Activated naive CD4-positive, alpha-beta T cell treated with anti-CD3 and anti-CD28 coated beads, Interleukin-2, amount 50 U/mL, for 24 hours (primary cell): ENCODE results near the gene ERMARD.
"Not testable (repeated sequence)": the region's sequence is repeated elsewhere in the genome, so short reads cannot be mapped to it uniquely, and the experiment has no call there.

ENCODE experiments used
- H3K27ac Mint-ChIP-seq: one replicate; pipeline ENCODE4 v1.8.0; 2021; ENCODE audit warnings: mild to moderate bottlenecking, mixed read lengths
- H3K27me3 Mint-ChIP-seq: one replicate; pipeline ENCODE4 v1.8.0; 2021; ENCODE audit warnings: mixed read lengths
- H3K36me3 Mint-ChIP-seq: one replicate; pipeline ENCODE4 v1.8.0; 2021; ENCODE audit warnings: mixed read lengths
- H3K4me1 Mint-ChIP-seq: one replicate; pipeline ENCODE4 v1.8.0; 2021; ENCODE audit warnings: mixed read lengths
- H3K4me3 Mint-ChIP-seq: one replicate; pipeline ENCODE4 v1.8.0; 2021; ENCODE audit warnings: mild to moderate bottlenecking, mixed read lengths
- H3K9me3 Mint-ChIP-seq: one replicate; pipeline ENCODE4 v1.8.0; 2021; ENCODE audit warnings: mixed read lengths

ERMARD gene

DNA sequence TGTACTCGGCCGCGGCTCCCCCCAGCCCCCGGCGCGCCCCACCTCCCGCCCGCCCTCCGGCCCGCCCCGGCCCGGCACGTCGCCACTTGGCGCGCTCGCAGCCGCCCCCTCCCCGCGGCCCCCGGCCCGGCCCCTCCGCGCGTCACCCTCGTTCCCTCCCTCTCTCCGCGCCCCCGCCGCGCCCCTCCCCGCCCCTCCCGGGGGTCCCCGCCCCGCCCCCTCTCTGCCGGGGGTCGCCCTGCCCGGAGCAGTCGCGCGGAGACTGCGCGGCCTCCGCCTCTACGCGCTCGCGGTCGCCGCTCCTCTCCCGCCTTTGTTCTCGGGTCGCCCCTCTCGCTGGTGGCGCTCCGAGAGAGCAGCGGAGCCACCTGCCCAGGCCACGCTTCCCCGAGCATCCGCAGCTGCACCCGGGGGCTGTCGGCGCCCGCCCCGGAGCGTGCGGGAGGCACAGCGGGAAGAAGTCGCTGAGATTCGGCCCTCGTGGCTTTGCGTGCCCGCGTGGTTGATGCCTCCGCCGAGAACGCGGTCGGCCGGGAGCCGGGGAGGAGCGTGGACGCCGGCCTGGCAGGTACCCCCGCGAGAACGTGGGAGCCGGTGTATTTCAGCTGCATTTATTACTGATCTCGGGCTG, 26.8 kb upstream of the ERMARD start, which contains the start of gene PHF10:
Gene PHF10, minus strand, starts transcription at position 7 of the 631 bp plus-strand sequence. CDS start 569 bp downstream, outside the sequence.
- Mint-ChIP-seq H3K36me3 (peaks cover 3% of the 10 kb centered on the region), H3K4me1 (peaks cover 48% of the 10 kb centered on the region)

DNA sequence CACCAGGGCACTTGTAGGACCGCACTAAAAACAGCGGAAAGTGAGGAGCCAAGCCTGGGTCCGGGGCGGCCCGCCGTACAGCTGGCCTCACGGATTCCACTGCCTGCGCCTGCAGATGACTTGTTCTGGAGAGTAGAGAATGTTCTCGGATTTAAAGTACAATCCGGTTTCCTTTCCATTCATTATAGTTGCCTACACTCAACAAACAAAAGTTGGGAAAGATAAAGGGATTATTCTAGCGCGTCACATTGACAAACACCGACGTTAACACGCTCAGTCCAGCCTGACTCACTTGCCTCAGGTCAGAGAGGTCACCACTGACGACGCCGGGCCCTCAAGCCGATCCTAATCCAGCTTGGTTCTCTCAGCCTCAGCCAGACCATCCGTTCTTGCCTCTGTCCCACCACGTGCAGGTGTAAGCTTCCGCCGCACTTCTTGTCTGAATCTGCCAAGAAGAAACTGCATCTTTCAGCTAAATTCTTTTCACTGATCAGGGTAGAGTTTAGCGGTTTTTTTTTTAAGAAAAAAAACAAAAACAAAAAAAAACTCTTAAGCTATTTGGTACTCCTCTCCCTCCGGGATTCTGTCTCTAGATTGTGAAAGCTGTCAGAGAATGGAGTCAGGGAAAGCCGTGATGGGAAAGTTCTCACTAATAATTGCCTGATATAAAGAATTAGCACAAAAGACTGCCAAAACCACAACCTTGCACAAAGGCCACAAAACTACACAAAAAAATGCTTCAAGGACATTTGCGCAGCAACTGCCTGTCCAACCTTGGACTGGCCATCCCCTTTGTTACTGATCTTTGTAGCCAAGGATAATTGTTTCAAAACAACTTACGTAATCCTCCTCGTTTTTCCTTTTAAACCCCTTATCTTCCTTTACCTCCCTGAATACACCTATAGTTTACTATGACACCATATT, 26.0 kb upstream of the ERMARD start:
- H3K4me1 Mint-ChIP-seq, result peaks cover 40% of the 10 kb centered on the region
- no peaks in the 10 kb centered on the region for H3K9me3 Mint-ChIP-seq
- H3K4me3 Mint-ChIP-seq, result peak overlapping the region; percentile 87
- H3K27me3 Mint-ChIP-seq, result no peaks in the 10 kb centered on the region
- peak overlapping the region; percentile 90 for H3K27ac Mint-ChIP-seq
- peaks cover 1% of the 10 kb centered on the region for H3K36me3 Mint-ChIP-seq

More for the DNA sequence above, 26.8 kb upstream of the ERMARD start, which contains the start of gene PHF10:
- Mint-ChIP-seq H3K27ac (peak within 1 kb of the TSS; percentile 97), H3K9me3 (no peaks in the 10 kb centered on the region), H3K27me3 (no peaks in the 10 kb centered on the region), H3K4me3 (peak within 1 kb of the TSS; percentile 91)

DNA sequence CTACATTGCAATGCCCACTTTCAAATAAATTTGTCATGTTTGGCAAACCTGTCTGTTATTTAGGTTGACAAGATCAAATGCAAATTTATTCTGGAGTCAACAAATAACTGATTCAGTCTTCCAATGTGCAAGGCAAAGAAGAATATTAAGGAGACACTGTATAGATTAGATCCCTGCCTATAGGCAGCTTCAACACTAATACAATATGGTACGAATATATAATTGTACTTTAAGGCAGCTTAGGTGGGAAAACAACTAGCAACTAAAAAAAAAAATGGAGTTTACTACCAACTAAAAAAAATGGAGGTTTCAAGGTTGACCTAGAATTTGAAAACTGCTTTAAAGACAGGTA, 25.4 kb upstream of the ERMARD start:
- Mint-ChIP-seq H3K36me3 (no peaks in the 10 kb centered on the region), H3K4me3 (peak overlapping the region; percentile 87), H3K9me3 (no peaks in the 10 kb centered on the region), H3K27ac (peak overlapping the region; percentile 90), H3K27me3 (no peaks in the 10 kb centered on the region), H3K4me1 (peaks cover 35% of the 10 kb centered on the region)

DNA sequence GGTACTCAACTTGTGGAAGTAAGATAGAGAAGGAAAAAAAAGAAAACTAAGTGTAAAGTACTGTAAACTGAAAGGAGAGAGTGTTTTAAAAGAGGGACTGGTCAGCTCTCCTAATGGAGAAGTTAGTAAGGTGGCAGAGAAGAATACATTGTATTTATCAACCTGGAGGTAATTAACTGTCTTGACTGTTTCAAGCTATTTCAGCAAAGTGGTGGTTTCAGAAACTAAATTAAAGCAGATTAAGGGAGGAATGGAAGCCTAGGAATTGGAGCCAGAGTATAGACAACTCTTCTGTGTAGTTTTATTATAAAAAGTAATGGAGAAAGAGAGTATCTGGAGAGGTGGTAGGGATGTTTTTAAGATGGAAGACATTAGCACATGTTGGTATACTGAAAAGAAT, 24.5 kb upstream of the ERMARD start:
- H3K36me3 Mint-ChIP-seq, result no peaks in the 10 kb centered on the region
- H3K4me3 Mint-ChIP-seq, result no peak overlapping the region
- no peaks in the 10 kb centered on the region for H3K9me3 Mint-ChIP-seq
- H3K27ac Mint-ChIP-seq, result no peak overlapping the region
- no peaks in the 10 kb centered on the region for H3K27me3 Mint-ChIP-seq
- H3K4me1 Mint-ChIP-seq, result peaks cover 26% of the 10 kb centered on the region

DNA sequence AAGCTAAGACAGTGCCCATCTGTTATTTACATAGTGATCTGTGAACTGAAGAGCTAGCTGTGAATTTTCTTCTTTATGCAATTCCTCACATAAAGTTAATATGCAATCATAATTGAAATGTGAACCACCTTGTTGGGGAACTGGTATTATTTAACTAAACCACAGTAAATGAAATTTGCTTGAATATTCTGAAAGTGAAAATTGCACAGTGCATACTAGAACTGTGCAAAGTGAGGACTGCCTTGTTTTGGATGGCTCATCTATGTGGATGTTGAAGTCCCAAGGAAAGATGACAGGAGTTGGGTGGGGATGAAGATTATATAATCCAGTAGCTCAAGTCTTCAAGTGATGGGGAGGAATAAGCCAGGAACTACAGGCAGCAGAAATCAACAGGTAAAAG, 21.5 kb upstream of the ERMARD start:
- Mint-ChIP-seq H3K4me1 (peaks cover 19% of the 10 kb centered on the region), H3K27me3 (no peaks in the 10 kb centered on the region), H3K9me3 (no peaks in the 10 kb centered on the region), H3K4me3 (no peak overlapping the region), H3K36me3 (no peaks in the 10 kb centered on the region), H3K27ac (no peak overlapping the region)

DNA sequence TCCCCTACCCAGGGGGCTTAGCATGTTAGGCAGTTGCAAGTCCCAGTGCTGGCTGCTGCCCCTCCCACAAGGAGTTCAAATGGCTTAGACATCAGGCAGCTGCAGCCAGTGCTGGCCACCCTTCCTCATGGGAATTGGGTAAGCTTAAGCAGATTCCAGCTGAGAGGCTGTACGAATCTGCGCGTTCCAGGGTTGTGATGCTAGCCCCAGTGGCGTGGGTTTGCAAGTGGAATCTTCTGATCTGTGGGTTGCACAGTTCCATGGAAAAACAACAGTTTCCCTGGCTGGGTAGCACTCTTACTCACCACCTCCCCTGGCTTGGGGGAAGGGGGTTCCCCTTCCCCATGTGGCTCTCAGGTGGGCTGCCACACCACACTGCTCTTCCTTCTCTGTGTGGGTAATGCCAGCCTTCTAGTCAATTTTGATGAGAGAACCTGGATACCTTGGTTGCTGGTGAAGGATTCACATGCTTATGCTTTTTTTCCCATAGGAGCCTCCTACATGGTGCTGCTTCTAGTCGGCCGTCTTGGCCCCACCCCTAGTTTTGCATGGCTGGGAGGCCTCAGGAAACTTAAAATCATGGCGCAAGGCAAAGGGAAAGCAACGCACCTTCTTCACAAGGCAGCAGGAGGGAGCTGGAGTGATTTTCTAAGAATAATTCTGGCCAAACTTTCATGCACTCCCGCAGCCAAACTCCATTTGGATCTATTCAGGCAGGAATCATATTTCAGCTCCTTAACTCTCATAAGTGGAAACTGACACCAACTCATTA, 13.0 kb upstream of the ERMARD start:
- Mint-ChIP-seq H3K4me1 (no peaks in the 10 kb centered on the region), H3K36me3 (no peaks in the 10 kb centered on the region), H3K9me3 (no peaks in the 10 kb centered on the region), H3K4me3 (no peak overlapping the region), H3K27ac (no peak overlapping the region), H3K27me3 (no peaks in the 10 kb centered on the region)

DNA sequence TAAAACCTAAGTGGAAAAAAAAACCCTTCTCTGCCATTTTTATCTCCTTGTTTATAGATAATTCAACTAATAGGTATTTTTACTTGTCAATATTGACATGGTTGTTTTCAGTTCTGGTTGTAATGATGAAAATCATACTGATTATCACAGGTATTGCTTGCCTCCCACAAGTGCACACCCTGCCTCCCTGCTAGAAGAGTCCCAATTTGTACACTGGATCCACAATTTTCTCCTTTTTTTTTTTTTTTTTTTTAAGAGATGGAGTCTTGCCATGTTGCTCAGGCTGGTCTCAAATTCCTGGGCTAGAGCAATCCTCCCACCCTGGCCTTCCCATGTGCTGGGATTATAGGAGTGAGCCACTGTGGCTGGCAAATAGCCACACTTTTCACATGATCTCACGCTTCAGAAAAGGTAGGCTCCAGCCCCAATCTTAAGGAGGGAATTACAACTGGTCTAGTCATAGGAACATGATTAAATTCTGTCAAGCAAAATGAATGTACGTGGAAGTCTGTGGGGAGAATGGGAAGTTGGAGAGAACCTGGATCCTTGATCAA, 12.4 kb upstream of the ERMARD start:
- Mint-ChIP-seq H3K27ac (no peak overlapping the region), H3K9me3 (no peaks in the 10 kb centered on the region), H3K27me3 (no peaks in the 10 kb centered on the region), H3K4me3 (no peak overlapping the region), H3K4me1 (no peaks in the 10 kb centered on the region), H3K36me3 (no peaks in the 10 kb centered on the region)

DNA sequence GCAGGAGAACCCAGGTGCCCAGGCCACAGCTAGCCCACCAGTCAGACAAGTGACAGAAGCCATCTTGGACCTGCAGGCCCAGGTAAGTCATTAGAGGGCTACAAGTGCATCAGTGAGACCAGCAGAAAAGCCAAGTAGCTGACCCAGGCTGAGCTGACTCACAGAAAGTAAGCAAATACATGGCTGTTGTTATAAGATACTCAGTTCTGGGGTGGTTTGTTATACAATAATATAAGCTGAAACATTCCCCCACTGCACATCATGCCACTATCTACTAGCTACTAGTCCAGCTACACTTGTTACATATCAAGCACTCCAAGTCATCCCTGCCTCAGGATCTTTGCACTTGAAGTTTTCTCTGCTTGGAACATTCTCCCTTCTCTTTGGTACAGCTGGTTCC, 10.1 kb upstream of the ERMARD start:
- Mint-ChIP-seq H3K36me3 (peaks cover under 1% of the 10 kb centered on the region), H3K9me3 (peaks cover 8% of the 10 kb centered on the region), H3K4me3 (no peak overlapping the region), H3K27me3 (no peaks in the 10 kb centered on the region), H3K4me1 (no peaks in the 10 kb centered on the region), H3K27ac (no peak overlapping the region)

DNA sequence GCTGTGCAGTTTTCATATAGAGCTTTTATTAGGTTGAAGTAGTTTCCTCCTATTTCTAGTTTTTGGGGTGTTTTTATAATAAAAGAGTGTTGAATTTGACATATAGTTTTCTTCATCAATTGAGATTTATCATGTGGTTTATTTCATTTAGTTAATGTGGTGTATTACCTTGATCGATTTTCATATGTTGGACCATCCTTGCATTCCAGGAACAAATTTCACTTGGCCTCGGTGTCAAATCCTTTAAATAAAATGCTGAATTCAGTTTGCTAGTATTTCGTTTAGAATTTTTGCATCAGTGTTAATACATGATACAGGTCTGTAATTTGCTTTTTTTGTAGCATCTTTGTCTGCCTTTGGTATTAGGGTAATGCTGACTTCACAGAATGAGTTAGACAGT, 6.0 kb upstream of the ERMARD start:
- H3K27ac Mint-ChIP-seq, result no peak overlapping the region
- H3K27me3 Mint-ChIP-seq, result no peaks in the 10 kb centered on the region
- H3K4me1 Mint-ChIP-seq, result peaks cover 12% of the 10 kb centered on the region
- peaks cover 16% of the 10 kb centered on the region for H3K36me3 Mint-ChIP-seq
- H3K9me3 Mint-ChIP-seq, result peaks cover 10% of the 10 kb centered on the region
- no peak overlapping the region for H3K4me3 Mint-ChIP-seq

DNA sequence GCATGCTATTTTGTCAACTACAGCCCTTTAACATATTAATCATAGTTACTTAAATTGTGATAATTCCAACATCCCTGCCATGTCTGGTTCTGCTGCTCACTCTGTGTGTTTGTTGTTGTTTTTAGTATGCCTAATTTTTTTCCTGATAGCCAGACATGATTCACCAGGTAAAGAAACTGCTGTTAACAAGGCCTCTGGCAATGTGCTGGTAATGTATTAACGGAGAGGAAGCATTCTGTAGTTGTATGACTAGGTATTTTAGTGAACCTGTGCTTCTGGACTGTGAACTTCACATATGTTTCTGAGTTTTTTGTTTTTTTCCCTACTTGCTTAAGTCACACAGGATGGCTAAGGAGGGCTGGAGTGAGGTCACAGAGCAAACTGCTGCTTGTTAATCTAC, 4.9 kb upstream of the ERMARD start:
- peaks cover 20% of the 10 kb centered on the region for H3K36me3 Mint-ChIP-seq
- H3K27ac Mint-ChIP-seq, result no peak overlapping the region
- peaks cover 22% of the 10 kb centered on the region for H3K4me1 Mint-ChIP-seq
- no peaks in the 10 kb centered on the region for H3K27me3 Mint-ChIP-seq
- peaks cover 10% of the 10 kb centered on the region for H3K9me3 Mint-ChIP-seq
- no peak overlapping the region for H3K4me3 Mint-ChIP-seq

DNA sequence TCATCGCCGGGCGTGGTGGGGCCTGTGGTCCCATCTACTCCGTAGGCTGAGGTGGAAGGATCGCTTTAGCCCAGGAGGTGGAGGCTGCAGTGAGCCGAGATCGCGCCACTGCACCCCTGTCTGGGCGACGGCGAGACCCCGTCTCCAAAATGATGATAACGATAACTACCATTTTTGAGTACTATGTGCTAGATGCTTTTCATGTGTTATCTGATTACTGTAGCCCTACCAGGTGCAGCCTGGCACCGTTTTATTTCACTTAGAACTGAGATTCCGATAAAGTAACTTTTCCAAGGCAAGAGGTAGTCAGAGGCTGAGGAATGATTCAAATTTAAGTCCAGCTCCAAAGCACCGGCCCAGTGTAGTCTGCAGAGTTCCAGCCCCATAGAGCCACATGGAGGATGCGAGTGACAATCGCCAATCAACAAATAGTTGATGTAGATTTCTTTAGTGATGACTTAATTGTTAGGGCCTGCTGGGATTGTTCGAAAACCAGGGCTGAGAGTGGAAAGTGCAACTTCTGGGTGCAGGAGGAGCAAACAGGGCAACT, 727 bp downstream of the ERMARD start:
- Mint-ChIP-seq H3K27me3 (no peaks in the 10 kb centered on the region), H3K27ac (peak overlapping the region; percentile 89), H3K4me3 (peak overlapping the region; percentile 99), H3K4me1 (peaks cover 37% of the 10 kb centered on the region), H3K9me3 (no peaks in the 10 kb centered on the region), H3K36me3 (peaks cover 20% of the 10 kb centered on the region)

DNA sequence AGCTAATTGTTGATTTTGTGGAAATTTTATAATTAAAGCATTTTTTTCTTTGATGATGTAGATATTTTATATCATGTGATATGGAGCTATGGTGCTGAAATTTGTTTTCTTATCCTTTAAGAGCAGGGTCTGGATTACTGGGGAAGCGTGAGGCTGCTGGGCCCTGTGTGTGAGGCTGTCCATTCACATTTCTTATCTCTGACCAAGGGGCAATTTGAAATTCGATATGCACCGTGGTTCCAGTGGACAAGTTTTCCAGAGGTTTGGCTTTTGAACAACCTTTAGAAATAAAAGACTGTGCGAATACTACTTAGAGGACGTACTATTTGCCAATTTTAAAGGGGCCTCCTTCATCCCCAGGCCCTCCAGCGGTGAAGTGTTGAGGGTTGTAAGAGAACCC, 3.7 kb downstream of the ERMARD start:
- H3K27me3 Mint-ChIP-seq, result no peaks in the 10 kb centered on the region
- peaks cover 18% of the 10 kb centered on the region for H3K36me3 Mint-ChIP-seq
- H3K4me3 Mint-ChIP-seq, result no peak overlapping the region
- H3K9me3 Mint-ChIP-seq, result no peaks in the 10 kb centered on the region
- H3K4me1 Mint-ChIP-seq, result peaks cover 27% of the 10 kb centered on the region
- peak overlapping the region; percentile 44 for H3K27ac Mint-ChIP-seq

DNA sequence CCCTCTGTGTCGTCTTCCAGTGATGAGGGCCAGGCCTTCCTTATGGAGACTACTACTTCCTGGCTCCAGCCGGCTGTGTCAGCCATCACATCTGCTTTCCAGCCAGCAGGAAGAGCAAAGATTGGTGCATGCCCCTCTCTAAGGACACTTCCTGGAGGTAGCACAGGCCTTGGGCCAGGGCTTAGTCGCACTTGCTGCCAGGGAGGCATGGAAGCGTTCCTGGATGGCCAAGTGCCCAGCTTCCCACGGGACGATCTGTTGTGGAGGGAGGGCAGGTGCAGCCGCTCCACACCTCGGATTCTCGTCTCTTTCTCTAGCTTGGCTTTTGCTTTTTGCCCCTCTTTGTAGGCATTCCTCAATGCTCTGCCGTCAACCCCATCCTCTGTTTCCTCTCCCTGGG, 11.9 kb downstream of the ERMARD start:
- peaks cover 21% of the 10 kb centered on the region for H3K36me3 Mint-ChIP-seq
- H3K4me3 Mint-ChIP-seq, result no peak overlapping the region
- no peak overlapping the region for H3K27ac Mint-ChIP-seq
- no peaks in the 10 kb centered on the region for H3K4me1 Mint-ChIP-seq
- H3K27me3 Mint-ChIP-seq, result no peaks in the 10 kb centered on the region
- no peaks in the 10 kb centered on the region for H3K9me3 Mint-ChIP-seq

DNA sequence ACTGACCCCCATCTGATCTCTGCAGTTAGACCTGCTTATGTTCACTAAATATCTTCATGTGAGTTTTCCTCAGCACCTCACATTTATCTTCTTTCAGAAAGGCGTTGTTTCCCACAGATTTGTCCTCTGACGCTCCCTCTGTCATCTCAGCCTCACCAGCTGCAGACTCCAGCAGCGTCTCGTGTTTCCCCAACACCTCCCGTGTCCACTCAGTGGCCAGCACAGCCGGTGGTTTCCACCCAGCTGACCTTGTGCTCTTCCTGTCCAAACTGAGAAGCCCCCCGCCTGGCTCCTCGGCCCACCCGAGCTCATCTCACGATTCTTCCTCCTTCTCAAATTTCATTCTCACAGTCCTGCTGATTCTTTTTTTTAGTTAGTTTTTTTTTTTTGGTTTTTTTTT, 12.5 kb downstream of the ERMARD start:
- Mint-ChIP-seq H3K9me3 (no peaks in the 10 kb centered on the region), H3K27me3 (no peaks in the 10 kb centered on the region), H3K36me3 (peaks cover 20% of the 10 kb centered on the region), H3K4me1 (no peaks in the 10 kb centered on the region), H3K27ac (no peak overlapping the region), H3K4me3 (no peak overlapping the region)

DNA sequence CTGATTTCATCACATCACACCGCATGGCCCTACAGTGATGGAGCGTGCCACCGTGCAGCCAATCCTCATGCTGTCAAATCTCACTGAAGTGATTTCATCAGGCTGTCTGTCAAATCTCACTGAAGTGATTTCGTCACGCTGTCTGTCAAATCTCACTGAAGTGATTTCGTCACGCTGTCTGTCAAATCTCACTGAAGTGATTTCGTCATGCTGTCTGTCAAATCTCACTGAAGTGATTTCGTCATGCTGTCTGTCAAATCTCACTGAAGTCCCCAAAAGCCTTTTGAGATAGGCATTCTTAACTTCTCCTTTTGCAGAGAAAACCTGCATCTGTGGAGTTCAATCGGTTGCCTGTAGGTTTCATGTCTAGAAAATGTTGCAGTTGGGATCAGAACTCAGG, 14.4 kb downstream of the ERMARD start:
- H3K4me3 Mint-ChIP-seq, H3K4me1 Mint-ChIP-seq, H3K27me3 Mint-ChIP-seq, H3K27ac Mint-ChIP-seq, H3K9me3 Mint-ChIP-seq: not testable (repeated sequence)
- H3K36me3 Mint-ChIP-seq, result peaks cover 13% of the 10 kb centered on the region
